H9 (cell line): Measurements from ENCODE around the gene GORAB. TPM values are rescaled to one million over a fixed set of nuclear protein-coding genes. Genes with fewer than 3 reads are reported as not detected.

Experiments
- DNase-seq: peaks from one replicate; pipeline ENCODE4 v3.0.0-alpha.2; 2017
- H2AFZ ChIP-seq: one replicate; pipeline ENCODE4 v1.6.1; 2013; ENCODE audit warnings: mild to moderate bottlenecking, low read length, control low read depth, moderate library complexity
- H2AK5ac ChIP-seq: 2 replicates; pipeline ENCODE4 v1.6.1; 2013; ENCODE audit warnings: low read length, control low read depth, mixed read lengths; ENCODE audit not compliant: insufficient read length
- H2BK120ac ChIP-seq: one replicate; pipeline ENCODE4 v1.6.1; 2013; ENCODE audit warnings: low read depth, mild to moderate bottlenecking, low read length, control low read depth, inconsistent platforms; ENCODE audit not compliant: poor library complexity, severe bottlenecking
- H2BK12ac ChIP-seq: 2 replicates; pipeline ENCODE4 v1.6.1; 2013; ENCODE audit warnings: low read length, control low read depth, mixed read lengths, low read depth; ENCODE audit not compliant: insufficient read length
- H2BK15ac ChIP-seq: 2 replicates; pipeline ENCODE4 v1.6.1; 2013; ENCODE audit warnings: low read depth, low read length, control low read depth
- H2BK20ac ChIP-seq: one replicate; pipeline ENCODE4 v1.6.1; 2013; ENCODE audit warnings: low read depth, mild to moderate bottlenecking, low read length, control low read depth, inconsistent platforms; ENCODE audit not compliant: poor library complexity, severe bottlenecking
- H2BK5ac ChIP-seq: 2 replicates; pipeline ENCODE4 v1.6.1; 2013; ENCODE audit warnings: low read length, control low read depth, mixed read lengths; ENCODE audit not compliant: insufficient read length
- H3K14ac ChIP-seq: 2 replicates; pipeline ENCODE4 v1.6.1; 2013; ENCODE audit warnings: low read length, control low read depth; ENCODE audit not compliant: insufficient read depth
- H3K18ac ChIP-seq: 2 replicates; pipeline ENCODE4 v1.6.1; 2013; ENCODE audit warnings: low read depth, mild to moderate bottlenecking, mixed read lengths, low read length, control low read depth; ENCODE audit not compliant: insufficient read length
- H3K23ac ChIP-seq: 2 replicates; pipeline ENCODE4 v1.6.1; 2013; ENCODE audit warnings: low read length, control low read depth, mixed read lengths, low read depth; ENCODE audit not compliant: insufficient read length
- H3K23me2 ChIP-seq: 2 replicates; pipeline ENCODE4 v1.6.1; 2013; ENCODE audit warnings: low read depth, mild to moderate bottlenecking, mixed read lengths, low read length, control low read depth; ENCODE audit not compliant: insufficient read length, poor library complexity, severe bottlenecking
- H3K27ac ChIP-seq: 2 replicates; pipeline ENCODE4 v1.5.1; 2013; ENCODE audit warnings: low read length, control low read depth, mixed read lengths, low read depth; ENCODE audit not compliant: insufficient read length
- H3K27me3 ChIP-seq: 2 replicates; pipeline ENCODE4 v1.6.1; 2013; ENCODE audit warnings: low read length, control low read depth, inconsistent platforms; ENCODE audit not compliant: insufficient read depth
- H3K4ac ChIP-seq: 2 replicates; pipeline ENCODE4 v1.6.1; 2013; ENCODE audit warnings: low read depth, mild to moderate bottlenecking, control low read depth, inconsistent platforms, low read length, moderate library complexity
- H3K4me1 ChIP-seq: 2 replicates; pipeline ENCODE4 v1.6.1; 2013; ENCODE audit warnings: low read length, control low read depth, inconsistent platforms; ENCODE audit not compliant: insufficient read depth
- H3K4me2 ChIP-seq: 2 replicates; pipeline ENCODE4 v1.6.1; 2013; ENCODE audit warnings: low read length, control low read depth, mixed read lengths; ENCODE audit not compliant: insufficient read length, insufficient read depth
- H3K56ac ChIP-seq: 2 replicates; pipeline ENCODE4 v1.6.1; 2013; ENCODE audit warnings: low read depth, mild to moderate bottlenecking, mixed read lengths, low read length, control low read depth; ENCODE audit not compliant: insufficient read length
- H3K79me1 ChIP-seq: 2 replicates; pipeline ENCODE4 v1.6.1; 2013; ENCODE audit warnings: low read depth, mild to moderate bottlenecking, moderate library complexity, low read length, control low read depth, inconsistent platforms; ENCODE audit not compliant: insufficient read depth, poor library complexity, severe bottlenecking
- H3K79me2 ChIP-seq: 2 replicates; pipeline ENCODE4 v1.6.1; 2013; ENCODE audit warnings: low read length, control low read depth, inconsistent platforms; ENCODE audit not compliant: insufficient read depth
- H3K9ac ChIP-seq: 2 replicates; pipeline ENCODE4 v1.6.1; 2013; ENCODE audit warnings: low read length, control low read depth, mixed read lengths; ENCODE audit not compliant: insufficient read length; ENCODE audit errors: extremely low read depth
- H3K9me3 ChIP-seq: one replicate; pipeline ENCODE4 v1.6.1; 2013; ENCODE audit warnings: low read depth, low read length, inconsistent platforms; ENCODE audit not compliant: control insufficient read depth
- H3T11ph ChIP-seq: one replicate; pipeline ENCODE4 v1.6.1; 2013; ENCODE audit warnings: mild to moderate bottlenecking, low read length, control low read depth, inconsistent platforms
- H4K20me1 ChIP-seq: one replicate; pipeline ENCODE4 v1.6.1; 2013; ENCODE audit not compliant: control insufficient read depth, insufficient read length, insufficient read depth
- H4K5ac ChIP-seq: 2 replicates; pipeline ENCODE4 v1.6.1; 2013; ENCODE audit warnings: low read depth, mild to moderate bottlenecking, mixed read lengths, low read length, control low read depth; ENCODE audit not compliant: insufficient read length
- H4K8ac ChIP-seq: replicated peaks from 2 replicates; pipeline ENCODE4 v1.6.1; 2013; ENCODE audit warnings: low read length, control low read depth, mixed read lengths, low read depth; ENCODE audit not compliant: insufficient read length
- H4K91ac ChIP-seq: 2 replicates; pipeline ENCODE4 v1.6.1; 2013; ENCODE audit warnings: low read depth, mild to moderate bottlenecking, moderate library complexity, mixed read lengths, low read length, control low read depth; ENCODE audit not compliant: insufficient read length
- H3K27ac Mint-ChIP-seq, 3 experiments: 2 replicates in 2 of 3; 3 replicates in 1 of 3; pipeline ENCODE4 v1.8.0; 2020 to 2021; ENCODE audit warnings: mixed read lengths in 3 of 3, mild to moderate bottlenecking in 1 of 3, moderate library complexity in 1 of 3
- H3K27me3 Mint-ChIP-seq: 2 replicates; pipeline ENCODE4 v1.8.0; 2021; ENCODE audit warnings: low read depth, mild to moderate bottlenecking, moderate library complexity, mixed read lengths
- H3K36me3 Mint-ChIP-seq, 3 experiments: 2 replicates in 2 of 3; 3 replicates in 1 of 3; pipeline ENCODE4 v1.8.0; 2020 to 2021; ENCODE audit warnings: low read depth in 3 of 3, mixed read lengths in 3 of 3; ENCODE audit not compliant: insufficient read depth in 1 of 3
- H3K4me1 Mint-ChIP-seq, 2 experiments: 2 replicates each; pipeline ENCODE4 v1.8.0; 2020; ENCODE audit warnings: mixed read lengths in 2 of 2
- H3K4me3 Mint-ChIP-seq, 2 experiments: 2 replicates in 1 of 2; 3 replicates in 1 of 2; pipeline ENCODE4 v1.8.0; 2020 to 2021; ENCODE audit warnings: mild to moderate bottlenecking in 2 of 2, mixed read lengths in 2 of 2, moderate library complexity in 1 of 2
- H3K9me3 Mint-ChIP-seq, 2 experiments: 2 replicates in 1 of 2; 3 replicates in 1 of 2; pipeline ENCODE4 v1.8.0; 2020; ENCODE audit warnings: mild to moderate bottlenecking in 2 of 2, mixed read lengths in 2 of 2, moderate library complexity in 1 of 2
- total RNA-seq: library from RNA; stranded (reverse); gene quantifications from 2 replicates; pipeline ENCODE4 v1.2.1, GENCODE V29; 2021
- TF ChIP-seq, protein P1 (sequence below): fragments of 200-600 bp; sonication (generic); conservative IDR thresholded peaks from 3 replicates; pipeline ENCODE4 v1.8.0; 2021; ENCODE audit warnings: antibody characterized with exemption, mild to moderate bottlenecking

GORAB gene
- total RNA-seq, 1 experiment from 2014 or later = 17.8 TPM

DNA sequence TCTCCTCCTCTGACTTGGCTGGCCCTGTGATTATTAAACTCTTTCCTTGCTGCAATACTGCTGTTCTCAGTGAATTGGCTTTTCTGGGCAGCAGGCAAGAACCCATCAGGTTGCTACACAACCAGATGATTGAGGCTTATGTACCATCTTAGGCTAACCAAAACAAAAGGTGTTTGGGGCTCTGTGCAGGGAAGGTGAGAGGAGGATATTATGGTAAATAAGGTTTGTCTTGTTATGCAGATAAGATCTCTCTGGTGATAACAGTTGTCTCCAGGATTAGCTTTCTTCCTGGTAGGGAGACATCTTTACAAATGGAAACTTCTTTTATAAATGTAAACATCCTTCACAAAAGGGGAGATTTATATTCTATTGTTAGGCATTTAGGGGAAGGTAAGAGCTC is 44.5 kb upstream of the GORAB start:
- H3K4me2 ChIP-seq = no peak overlapping the region
- no peak overlapping the region for H3T11ph ChIP-seq
- no peak overlapping the region for H3K18ac ChIP-seq
- no peaks in the 10 kb centered on the region for H4K20me1 ChIP-seq
- H3K23ac ChIP-seq = no peak overlapping the region
- H3K27ac ChIP-seq = peak overlapping the region; percentile 36
- Mint-ChIP-seq H3K27me3 (no peaks in the 10 kb centered on the region; the same call in none of the 2 replicates), H3K27ac (peak overlapping the region; percentile 85 to 98 (median 95)), H3K9me3 (peaks cover 19 to 24% of the 10 kb centered on the region in 2 experiments), H3K4me3 (peak overlapping the region in 1 of 2 experiments; percentile 19; a peak in 2 of 5 replicates), H3K4me1 (peaks cover 26 to 39% of the 10 kb centered on the region in 2 experiments), H3K36me3 (peaks cover 3 to 24% (median 13%) of the 10 kb centered on the region in 3 experiments; a peak in 5 of 7 replicates)
- H3K14ac ChIP-seq = no peak overlapping the region
- H2BK120ac ChIP-seq = no peak overlapping the region
- no peak overlapping the region for H2AFZ ChIP-seq
- H2BK12ac ChIP-seq = no peak overlapping the region
- H4K91ac ChIP-seq = no peak overlapping the region
- H3K9ac ChIP-seq = no peak overlapping the region
- H4K5ac ChIP-seq = no peak overlapping the region
- no peak overlapping the region for H2AK5ac ChIP-seq
- H2BK20ac ChIP-seq = no peak overlapping the region
- H3K4me1 ChIP-seq = peaks cover 4% of the 10 kb centered on the region; the same call in 1 of the 2 replicates
- H4K8ac ChIP-seq = no peak overlapping the region
- TF ChIP-seq, protein P1, sequence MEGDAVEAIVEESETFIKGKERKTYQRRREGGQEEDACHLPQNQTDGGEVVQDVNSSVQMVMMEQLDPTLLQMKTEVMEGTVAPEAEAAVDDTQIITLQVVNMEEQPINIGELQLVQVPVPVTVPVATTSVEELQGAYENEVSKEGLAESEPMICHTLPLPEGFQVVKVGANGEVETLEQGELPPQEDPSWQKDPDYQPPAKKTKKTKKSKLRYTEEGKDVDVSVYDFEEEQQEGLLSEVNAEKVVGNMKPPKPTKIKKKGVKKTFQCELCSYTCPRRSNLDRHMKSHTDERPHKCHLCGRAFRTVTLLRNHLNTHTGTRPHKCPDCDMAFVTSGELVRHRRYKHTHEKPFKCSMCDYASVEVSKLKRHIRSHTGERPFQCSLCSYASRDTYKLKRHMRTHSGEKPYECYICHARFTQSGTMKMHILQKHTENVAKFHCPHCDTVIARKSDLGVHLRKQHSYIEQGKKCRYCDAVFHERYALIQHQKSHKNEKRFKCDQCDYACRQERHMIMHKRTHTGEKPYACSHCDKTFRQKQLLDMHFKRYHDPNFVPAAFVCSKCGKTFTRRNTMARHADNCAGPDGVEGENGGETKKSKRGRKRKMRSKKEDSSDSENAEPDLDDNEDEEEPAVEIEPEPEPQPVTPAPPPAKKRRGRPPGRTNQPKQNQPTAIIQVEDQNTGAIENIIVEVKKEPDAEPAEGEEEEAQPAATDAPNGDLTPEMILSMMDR = no peak
- H3K4ac ChIP-seq = no peak overlapping the region
- no peak overlapping the region for H3K56ac ChIP-seq
- H3K79me2 ChIP-seq = no peaks in the 10 kb centered on the region
- no peak for DNase-seq
- no peaks in the 10 kb centered on the region for H3K9me3 ChIP-seq
- no peaks in the 10 kb centered on the region for H3K27me3 ChIP-seq
- no peak overlapping the region for H2BK5ac ChIP-seq
- H2BK15ac ChIP-seq = no peak overlapping the region
- no peaks in the 10 kb centered on the region for H3K23me2 ChIP-seq
- no peaks in the 10 kb centered on the region for H3K79me1 ChIP-seq
